Effector memory CD4-positive, alpha-beta T cell (primary cell): ENCODE measurements around the gene LHFPL6.

Source experiments
- DNase-seq, 3 donors: peaks; one replicate each; pipeline ENCODE4 v3.0.0-alpha.2; 2020
- H3K27ac ChIP-seq: 2 replicates; pipeline ENCODE4 v1.7.0; 2013; ENCODE audit warnings: mild to moderate bottlenecking, low read length, moderate library complexity; ENCODE audit not compliant: insufficient read depth, poor library complexity, severe bottlenecking
- H3K27me3 ChIP-seq: replicated peaks from 2 replicates; pipeline ENCODE4 v1.7.0; 2013; ENCODE audit warnings: mild to moderate bottlenecking, low read length; ENCODE audit not compliant: insufficient read depth, control insufficient read depth, poor library complexity, severe bottlenecking
- H3K36me3 ChIP-seq: 2 replicates; pipeline ENCODE4 v1.7.0; 2013; ENCODE audit warnings: mild to moderate bottlenecking, low read length, moderate library complexity; ENCODE audit not compliant: control insufficient read depth, insufficient read depth
- H3K4me1 ChIP-seq: 2 replicates; pipeline ENCODE4 v1.7.0; 2013; ENCODE audit warnings: low read length, mild to moderate bottlenecking; ENCODE audit not compliant: control insufficient read depth, insufficient read depth, poor library complexity, severe bottlenecking
- H3K4me3 ChIP-seq: 2 replicates; pipeline ENCODE4 v1.7.0; 2013; ENCODE audit warnings: low read length, low read depth, mild to moderate bottlenecking; ENCODE audit not compliant: insufficient read depth, poor library complexity, severe bottlenecking
- H3K9me3 ChIP-seq: 2 replicates; pipeline ENCODE4 v1.7.0; 2013; ENCODE audit warnings: mild to moderate bottlenecking, low read length, moderate library complexity; ENCODE audit not compliant: control insufficient read depth

LHFPL6 gene

GRCh38 chr13:39403106-39403505 is 199.9 kb downstream of the LHFPL6 start:
- no peaks in the 10 kb centered on the region for H3K36me3 ChIP-seq
- H3K27me3 ChIP-seq: no peaks in the 10 kb centered on the region
- DNase-seq: no peak
- H3K27ac ChIP-seq: no peak overlapping the region
- H3K4me1 ChIP-seq: no peaks in the 10 kb centered on the region
- H3K4me3 ChIP-seq: no peak overlapping the region
- no peaks in the 10 kb centered on the region for H3K9me3 ChIP-seq

DNA sequence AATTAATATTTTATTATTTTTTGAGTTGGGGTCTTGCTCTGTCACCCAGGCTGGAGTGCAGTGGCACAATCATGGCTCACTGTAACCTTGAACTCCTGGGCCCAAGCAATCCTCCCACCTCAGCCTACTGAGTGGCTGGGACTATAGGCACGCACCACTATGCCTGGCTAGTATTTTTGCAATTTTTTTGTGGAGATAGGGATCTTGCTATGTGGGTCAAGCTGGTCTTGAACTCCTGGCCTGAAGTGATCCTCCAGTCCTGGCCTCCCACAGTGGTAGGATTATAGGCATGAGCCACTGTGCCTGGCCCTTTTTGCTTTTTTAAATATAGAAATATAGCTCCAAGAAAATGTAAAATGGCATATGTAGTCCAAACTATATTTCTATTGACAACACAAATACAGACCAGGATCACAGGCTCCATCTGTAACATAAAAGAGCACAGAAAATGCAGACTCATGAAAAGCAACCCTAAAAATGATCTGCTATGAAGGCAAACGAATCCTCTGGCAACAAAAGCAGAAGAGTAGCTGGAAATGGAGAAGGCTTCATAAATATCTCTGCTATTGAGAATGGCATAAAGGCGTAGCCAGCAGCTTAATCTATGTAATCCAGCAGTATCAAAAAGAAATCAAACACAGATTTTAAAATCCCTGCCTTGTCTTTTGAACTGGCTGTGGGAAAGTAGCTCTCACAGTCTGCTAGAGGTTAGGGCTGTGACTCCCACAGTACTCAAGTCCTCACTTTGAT is 200.6 kb downstream of the LHFPL6 start:
- Histone ChIP-seq H3K36me3 (no peaks in the 10 kb centered on the region), H3K9me3 (no peaks in the 10 kb centered on the region), H3K4me1 (no peaks in the 10 kb centered on the region), H3K4me3 (no peak overlapping the region), H3K27me3 (no peaks in the 10 kb centered on the region), H3K27ac (no peak overlapping the region)
- no peak for DNase-seq

DNA sequence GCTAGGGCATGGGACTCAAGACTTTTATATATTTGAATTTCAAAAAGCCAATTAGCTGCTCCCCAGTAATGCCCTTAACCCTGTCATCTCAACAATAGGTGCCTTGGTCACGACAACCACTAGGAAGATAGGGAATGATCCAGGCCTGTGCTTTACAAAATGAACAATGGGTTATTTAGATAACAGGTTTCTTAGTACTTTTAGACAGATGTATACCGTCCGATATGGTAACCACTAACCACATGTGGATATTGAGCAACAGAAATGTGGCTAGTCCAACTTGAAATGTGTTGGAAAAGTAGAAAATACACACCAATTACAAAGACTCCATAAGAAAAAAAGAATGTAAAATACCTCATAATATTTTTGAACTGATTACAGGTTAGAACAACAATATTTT is 201.2 kb downstream of the LHFPL6 start:
- H3K27me3 ChIP-seq: no peaks in the 10 kb centered on the region
- H3K4me3 ChIP-seq: no peak overlapping the region
- H3K9me3 ChIP-seq: no peaks in the 10 kb centered on the region
- H3K4me1 ChIP-seq: no peaks in the 10 kb centered on the region
- no peaks in the 10 kb centered on the region for H3K36me3 ChIP-seq
- DNase-seq: no peak
- H3K27ac ChIP-seq: no peak overlapping the region

DNA sequence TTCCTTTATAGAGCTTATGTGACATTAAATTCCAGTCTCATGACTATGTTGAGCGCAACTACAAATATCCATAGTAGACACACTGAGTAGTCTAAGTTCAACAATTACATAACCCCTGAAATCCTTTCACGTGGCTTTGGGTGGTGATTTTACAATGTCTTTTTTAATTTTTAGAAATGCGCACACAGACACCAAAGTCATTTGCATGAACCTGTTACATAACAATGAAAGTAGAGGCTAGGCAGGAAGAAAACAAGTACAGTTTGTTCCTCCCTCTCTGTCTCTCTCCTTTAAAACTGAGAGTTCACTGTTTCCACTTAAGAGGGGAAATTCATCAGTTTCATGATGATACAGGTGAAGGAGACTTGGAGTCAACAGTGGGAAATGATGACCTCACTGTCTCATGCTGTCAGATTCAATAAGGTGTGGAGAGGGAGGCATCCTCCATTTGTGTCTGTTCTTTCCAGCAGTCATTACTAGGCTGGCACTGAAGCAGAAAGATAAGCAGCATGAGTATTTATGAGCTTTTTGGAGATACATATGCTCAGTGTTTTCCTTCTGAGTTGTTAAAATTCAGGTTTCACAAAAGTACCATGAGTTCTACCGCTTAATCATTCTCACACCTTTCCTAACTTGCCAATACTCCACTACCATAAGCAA is 201.8 kb downstream of the LHFPL6 start:
- H3K27me3 ChIP-seq: no peaks in the 10 kb centered on the region
- no peaks in the 10 kb centered on the region for H3K36me3 ChIP-seq
- DNase-seq: no peak
- H3K27ac ChIP-seq: no peak overlapping the region
- H3K4me1 ChIP-seq: no peaks in the 10 kb centered on the region
- H3K9me3 ChIP-seq: no peaks in the 10 kb centered on the region
- no peak overlapping the region for H3K4me3 ChIP-seq

DNA sequence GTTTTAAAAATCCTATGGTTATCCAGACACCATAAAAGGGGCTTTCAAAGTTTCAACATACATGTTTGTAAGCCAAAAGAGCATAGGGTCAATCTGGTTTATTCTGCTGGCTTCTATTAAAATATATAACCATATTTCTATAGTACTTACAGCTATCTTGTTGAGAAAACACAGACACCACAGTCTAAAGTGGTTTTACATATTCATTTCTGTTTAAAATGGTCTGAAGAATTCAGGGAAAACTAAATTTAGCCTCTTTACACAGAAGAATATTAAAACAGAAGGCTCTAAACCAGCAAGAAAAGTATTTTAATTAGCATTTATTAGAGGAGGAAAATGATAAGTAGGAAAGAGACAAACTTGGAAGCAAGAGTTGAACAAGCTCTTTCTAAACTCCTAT is 203.9 kb downstream of the LHFPL6 start:
- no peak for DNase-seq
- Histone ChIP-seq H3K27me3 (no peaks in the 10 kb centered on the region), H3K36me3 (no peaks in the 10 kb centered on the region), H3K4me1 (no peaks in the 10 kb centered on the region), H3K4me3 (no peak overlapping the region), H3K9me3 (no peaks in the 10 kb centered on the region), H3K27ac (no peak overlapping the region)

- no peak overlapping the region for H3K4me3 ChIP-seq
Observed at GRCh38 chr13:39397896-39398265, 205.1 kb downstream of the LHFPL6 start.

GRCh38 chr13:39397226-39397895 is 205.6 kb downstream of the LHFPL6 start:
- Histone ChIP-seq H3K4me1 (no peaks in the 10 kb centered on the region), H3K9me3 (no peaks in the 10 kb centered on the region), H3K27ac (no peak overlapping the region), H3K4me3 (no peak overlapping the region), H3K27me3 (no peaks in the 10 kb centered on the region), H3K36me3 (no peaks in the 10 kb centered on the region)
- no peak for DNase-seq

More at GRCh38 chr13:39397896-39398265, 205.1 kb downstream of the LHFPL6 start:
- Histone ChIP-seq H3K27me3 (no peaks in the 10 kb centered on the region), H3K4me1 (no peaks in the 10 kb centered on the region), H3K36me3 (no peaks in the 10 kb centered on the region), H3K9me3 (no peaks in the 10 kb centered on the region), H3K27ac (no peak overlapping the region)
- DNase-seq: no peak

DNA sequence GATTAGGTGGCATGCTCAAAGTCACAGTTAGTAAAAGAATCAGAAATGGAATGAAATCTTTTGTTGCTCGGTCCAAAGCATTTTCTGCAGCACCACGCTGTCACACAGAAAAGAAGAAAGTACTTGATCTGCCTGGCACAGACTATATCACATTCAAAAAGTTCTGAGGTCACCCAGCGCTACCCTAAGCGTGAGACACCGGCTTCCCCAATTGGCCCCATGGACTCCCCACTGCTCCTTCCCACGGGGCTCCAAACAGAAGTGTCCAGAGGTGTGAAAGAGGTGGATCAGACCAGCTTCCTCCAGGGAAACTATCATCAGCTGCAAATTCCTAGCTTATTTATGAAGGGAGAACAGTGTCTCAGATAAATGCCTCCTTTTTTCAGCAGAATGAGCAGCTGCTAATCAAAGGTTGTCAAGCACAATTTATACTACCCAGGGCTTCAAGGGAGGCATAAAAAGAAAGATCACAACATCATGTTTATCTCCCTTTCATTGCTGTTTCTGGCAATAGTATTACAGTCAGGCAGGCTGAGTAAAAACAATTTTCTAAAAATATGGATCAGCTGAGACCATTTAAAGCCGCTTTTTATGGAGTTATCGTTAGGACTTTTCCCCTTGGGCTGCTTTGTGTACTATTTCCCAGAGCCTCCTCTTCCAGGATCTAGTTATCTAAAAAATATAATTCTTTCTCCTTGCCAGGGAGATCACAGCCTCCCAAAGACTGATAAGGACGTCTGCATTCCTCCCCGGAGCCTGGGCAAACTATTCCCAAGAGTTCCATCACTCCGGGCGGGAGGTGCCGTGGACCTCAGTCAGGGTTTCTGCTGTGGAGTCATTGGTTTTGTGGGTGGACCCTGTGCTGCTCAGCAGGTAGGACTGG is 208.0 kb downstream of the LHFPL6 start:
- no peak overlapping the region for H3K4me3 ChIP-seq
- H3K9me3 ChIP-seq: no peaks in the 10 kb centered on the region
- H3K27me3 ChIP-seq: no peaks in the 10 kb centered on the region
- H3K27ac ChIP-seq: no peak overlapping the region
- DNase-seq: no peak
- no peaks in the 10 kb centered on the region for H3K36me3 ChIP-seq
- no peaks in the 10 kb centered on the region for H3K4me1 ChIP-seq

DNA sequence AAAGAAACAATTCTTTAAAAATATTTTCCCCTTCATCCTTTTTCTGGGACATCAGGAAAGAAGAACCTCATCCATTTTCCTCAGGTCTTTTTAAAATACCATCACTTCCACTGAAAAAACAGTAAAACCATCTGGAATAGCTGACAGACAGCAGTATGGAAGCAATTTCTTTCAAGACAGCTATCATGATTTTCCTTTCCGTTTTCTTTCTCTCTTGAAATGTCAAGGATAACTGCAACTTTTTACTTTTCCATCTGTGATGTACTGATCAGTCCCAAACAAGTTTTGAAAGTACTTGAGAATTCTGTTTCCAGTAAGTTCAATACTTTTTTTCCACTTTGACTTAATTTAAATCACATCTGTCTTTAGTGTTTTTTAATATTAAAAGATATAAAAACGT is 211.2 kb downstream of the LHFPL6 start:
- no peaks in the 10 kb centered on the region for H3K4me1 ChIP-seq
- no peak overlapping the region for H3K4me3 ChIP-seq
- H3K27ac ChIP-seq: no peak overlapping the region
- no peaks in the 10 kb centered on the region for H3K27me3 ChIP-seq
- no peak for DNase-seq
- no peaks in the 10 kb centered on the region for H3K36me3 ChIP-seq
- no peaks in the 10 kb centered on the region for H3K9me3 ChIP-seq
